Trophoblast cell (in vitro differentiated cells and primary cell): Measurements from ENCODE around the gene PFDN6.

ENCODE experiments used
- DNase-seq, 2 donors: peaks; one replicate each; pipeline ENCODE4 v3.0.0-alpha.2; 2016
- H2AFZ ChIP-seq: 2 replicates; pipeline ENCODE4 v1.6.1; 2013; ENCODE audit warnings: low read length, moderate library complexity, mild to moderate bottlenecking; ENCODE audit not compliant: insufficient read depth, poor library complexity
- H2AK5ac ChIP-seq: 2 replicates; pipeline ENCODE4 v1.6.1; 2013; ENCODE audit warnings: mild to moderate bottlenecking, low read length
- H2BK120ac ChIP-seq: 2 replicates; pipeline ENCODE4 v1.6.1; 2013; ENCODE audit warnings: low read length, mild to moderate bottlenecking, moderate library complexity; ENCODE audit not compliant: insufficient read depth, poor library complexity
- H2BK12ac ChIP-seq: 2 replicates; pipeline ENCODE4 v1.6.1; 2013; ENCODE audit warnings: mild to moderate bottlenecking, low read length, moderate library complexity
- H2BK5ac ChIP-seq: 2 replicates; pipeline ENCODE4 v1.6.1; 2013; ENCODE audit warnings: low read length, low read depth, moderate library complexity, mild to moderate bottlenecking; ENCODE audit not compliant: poor library complexity
- H3K14ac ChIP-seq: 2 replicates; pipeline ENCODE4 v1.6.1; 2013; ENCODE audit warnings: mild to moderate bottlenecking, low read length
- H3K18ac ChIP-seq: 2 replicates; pipeline ENCODE4 v1.6.1; 2013; ENCODE audit warnings: mild to moderate bottlenecking, low read length
- H3K23ac ChIP-seq: 2 replicates; pipeline ENCODE4 v1.6.1; 2013; ENCODE audit warnings: low read length
- H3K27ac ChIP-seq: 2 replicates; pipeline ENCODE4 v1.5.1; 2013; ENCODE audit warnings: low read depth, mild to moderate bottlenecking, inconsistent platforms, low read length, moderate library complexity
- H3K27me3 ChIP-seq: 2 replicates; pipeline ENCODE4 v1.6.1; 2013; ENCODE audit warnings: inconsistent platforms, mild to moderate bottlenecking, low read length, moderate library complexity; ENCODE audit not compliant: insufficient read depth
- H3K36me3 ChIP-seq, 2 experiments: 1 replicate in 1 of 2; 2 replicates in 1 of 2; pipeline ENCODE4 v1.6.1; 2013; ENCODE audit warnings: low read length in 2 of 2, mild to moderate bottlenecking in 2 of 2, moderate library complexity in 1 of 2; ENCODE audit not compliant: insufficient read depth in 2 of 2, control insufficient read depth in 1 of 2
- H3K4ac ChIP-seq: 2 replicates; pipeline ENCODE4 v1.6.1; 2013; ENCODE audit warnings: low read depth, mild to moderate bottlenecking, low read length, moderate library complexity
- H3K4me1 ChIP-seq, 2 experiments: 1 replicate in 1 of 2; 2 replicates in 1 of 2; pipeline ENCODE4 v1.6.1; 2013; ENCODE audit warnings: low read length in 2 of 2, mild to moderate bottlenecking in 2 of 2, moderate library complexity in 1 of 2; ENCODE audit not compliant: insufficient read depth in 2 of 2, control insufficient read depth in 1 of 2
- H3K4me2 ChIP-seq: 2 replicates; pipeline ENCODE4 v1.6.1; 2013; ENCODE audit warnings: inconsistent platforms, mild to moderate bottlenecking, low read length, moderate library complexity
- H3K4me3 ChIP-seq: 2 replicates; pipeline ENCODE4 v1.5.1; 2013; ENCODE audit warnings: mild to moderate bottlenecking, low read depth, low read length, inconsistent platforms
- H3K79me1 ChIP-seq: one replicate; pipeline ENCODE4 v1.6.1; 2013; ENCODE audit warnings: low read length
- H3K79me2 ChIP-seq: 2 replicates; pipeline ENCODE4 v1.6.1; 2013; ENCODE audit warnings: low read length, mild to moderate bottlenecking; ENCODE audit not compliant: control insufficient read depth, insufficient read depth, poor library complexity
- H3K9ac ChIP-seq: 2 replicates; pipeline ENCODE4 v1.6.1; 2013; ENCODE audit warnings: mild to moderate bottlenecking, low read length
- H3K9me3 ChIP-seq: 2 replicates; pipeline ENCODE4 v1.6.1; 2013; ENCODE audit warnings: low read depth, mild to moderate bottlenecking, control low read depth, inconsistent platforms, low read length; ENCODE audit not compliant: insufficient read depth
- H4K12ac ChIP-seq: 2 replicates; pipeline ENCODE4 v1.6.1; 2013; ENCODE audit warnings: low read depth, mild to moderate bottlenecking, low read length, moderate library complexity
- H4K8ac ChIP-seq: 2 replicates; pipeline ENCODE4 v1.6.1; 2013; ENCODE audit warnings: low read depth, mild to moderate bottlenecking, low read length, moderate library complexity
- H4K91ac ChIP-seq: one replicate; pipeline ENCODE4 v1.6.1; 2013; ENCODE audit warnings: low read depth, mild to moderate bottlenecking, low read length, moderate library complexity
- WGBS: extraction: QIAGEN DNeasy Blood & Tissue Kit; methylation state at CpG from one replicate; pipeline ENCODE4 v1.1.7; 2013; ENCODE audit warnings: missing lambda C conversion rate; ENCODE audit not compliant: insufficient read length, insufficient coverage; ENCODE audit errors: extremely low coverage; 5-methylcytosine and 5-hydroxymethylcytosine counted together

PFDN6 gene

DNA sequence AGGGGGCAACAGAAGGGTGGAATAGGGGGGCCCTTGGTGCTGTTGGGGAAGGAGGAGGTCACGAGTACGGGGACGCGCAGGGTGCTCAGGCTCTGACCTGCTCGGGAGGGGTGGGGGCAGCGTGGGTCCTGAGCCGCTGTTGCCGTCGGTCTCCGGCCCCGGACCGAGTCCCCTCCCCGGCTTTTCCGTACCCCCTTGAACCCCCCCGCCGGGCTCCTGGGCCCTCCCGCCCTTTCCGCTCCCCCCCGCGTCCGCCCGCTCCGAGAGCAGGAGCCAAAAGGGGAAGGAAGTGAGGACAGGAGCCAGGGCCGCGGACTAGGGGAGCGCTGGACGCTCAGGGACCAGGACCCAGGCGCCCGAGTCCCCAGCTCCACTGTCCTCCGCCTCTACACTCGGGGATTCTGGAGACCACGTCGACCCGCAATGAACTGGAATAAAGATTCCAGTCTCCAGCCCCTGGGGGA, 9.4 kb downstream of the PFDN6 start, which contains the start of gene RGL2:
Gene RGL2, minus strand, starts transcription at position 170 of the 464 bp plus-strand sequence. CDS start 332 bp downstream, outside the sequence.
- H3K9me3 ChIP-seq = peaks cover 1% of the 10 kb centered on the region
- peak within 1 kb of the TSS; percentile 98 for H3K14ac ChIP-seq
- H3K9ac ChIP-seq = peak within 1 kb of the TSS; percentile 92
- peaks cover 22% of the 10 kb centered on the region for H3K79me2 ChIP-seq
- H4K8ac ChIP-seq = peak within 1 kb of the TSS; percentile 95
- H3K18ac ChIP-seq = peak within 1 kb of the TSS; percentile 95
- peak within 1 kb of the TSS; percentile 61 for H2AFZ ChIP-seq
- H2BK12ac ChIP-seq = peak within 1 kb of the TSS; percentile 68
- no peaks in the 10 kb centered on the region for H3K27me3 ChIP-seq
- peak within 1 kb of the TSS; percentile 58 for H2AK5ac ChIP-seq
- peaks cover 20 to 25% of the 10 kb centered on the region in 2 experiments for H3K36me3 ChIP-seq
- peak within 1 kb of the TSS; percentile 93 for H3K4me2 ChIP-seq
- peak within 1 kb of the TSS; percentile 92 for H3K27ac ChIP-seq
- peak within 1 kb of the TSS; percentile 77 for H4K12ac ChIP-seq
- peaks cover 4 to 16% of the 10 kb centered on the region in 2 experiments for H3K4me1 ChIP-seq
- H2BK5ac ChIP-seq = peak within 1 kb of the TSS; percentile 94
- peaks cover 25% of the 10 kb centered on the region for H3K79me1 ChIP-seq
- DNase-seq = no peak
- H3K4me3 ChIP-seq = peak within 1 kb of the TSS; percentile 95
- no CpG with 5 or more reads among the region's 34 CpGs for WGBS
- H4K91ac ChIP-seq = peak within 1 kb of the TSS; percentile 95
- no peak within 1 kb of the TSS for H3K23ac ChIP-seq
- peak within 1 kb of the TSS; percentile 82 for H3K4ac ChIP-seq
- H2BK120ac ChIP-seq = peak within 1 kb of the TSS; percentile 84

DNA sequence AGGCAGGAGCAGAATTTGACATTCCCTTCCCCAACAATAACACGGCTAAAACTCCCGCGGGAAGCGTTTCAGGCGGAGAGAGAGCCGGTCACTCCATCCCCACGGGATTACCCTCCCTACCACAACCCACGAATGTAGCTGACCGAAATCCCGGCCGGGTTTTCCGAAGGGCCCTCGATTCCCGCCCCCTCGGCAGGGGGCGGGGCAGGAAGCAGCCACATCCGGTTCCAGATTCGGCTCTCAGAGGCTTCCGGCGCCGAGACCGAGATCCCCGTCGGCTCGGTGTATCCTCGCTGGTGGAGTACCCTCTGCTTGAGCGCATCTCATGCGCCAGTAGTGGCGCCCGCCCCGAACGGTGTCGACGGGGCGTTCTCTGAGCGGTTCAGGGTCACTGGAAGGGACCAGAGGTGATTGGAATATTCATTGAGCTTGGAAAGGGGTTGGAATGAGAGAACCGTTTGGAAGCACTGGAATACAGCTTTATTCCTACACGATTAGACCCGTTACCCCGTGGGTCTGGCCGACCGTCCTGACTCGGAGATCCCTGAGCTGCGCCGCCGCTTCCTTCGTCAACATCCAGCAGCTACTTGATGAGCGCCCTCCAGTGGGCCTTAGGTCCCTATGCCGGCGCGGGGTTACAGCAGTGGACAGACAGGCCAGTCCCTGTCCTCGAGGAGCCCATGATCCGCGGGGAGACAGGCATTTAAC, 10.0 kb downstream of the PFDN6 start:
- Histone ChIP-seq H3K9me3 (peaks cover 1% of the 10 kb centered on the region), H3K14ac (peak overlapping the region; percentile 98), H3K79me1 (peaks cover 25% of the 10 kb centered on the region), H2BK5ac (peak overlapping the region; percentile 94), H4K12ac (peak overlapping the region; percentile 77), H4K8ac (peak overlapping the region; percentile 95), H2AK5ac (peak overlapping the region; percentile 58), H3K23ac (no peak overlapping the region), H3K18ac (peak overlapping the region; percentile 91), H2BK12ac (peak overlapping the region; percentile 68), H3K27me3 (no peaks in the 10 kb centered on the region), H3K4ac (peak overlapping the region; percentile 82), H3K36me3 (peaks cover 24 to 27% of the 10 kb centered on the region in 2 experiments), H2AFZ (peak overlapping the region; percentile 61), H3K4me3 (peak overlapping the region; percentile 95), H2BK120ac (peak overlapping the region; percentile 84), H3K4me2 (peak overlapping the region; percentile 93), H3K4me1 (peaks cover 4 to 16% of the 10 kb centered on the region in 2 experiments), H3K79me2 (peaks cover 22% of the 10 kb centered on the region), H3K27ac (peak overlapping the region; percentile 92), H3K9ac (peak overlapping the region; percentile 92), H4K91ac (peak overlapping the region; percentile 95)
- peak; percentile 97 to 98 for DNase-seq
- no CpG with 5 or more reads among the region's 54 CpGs for WGBS

DNA sequence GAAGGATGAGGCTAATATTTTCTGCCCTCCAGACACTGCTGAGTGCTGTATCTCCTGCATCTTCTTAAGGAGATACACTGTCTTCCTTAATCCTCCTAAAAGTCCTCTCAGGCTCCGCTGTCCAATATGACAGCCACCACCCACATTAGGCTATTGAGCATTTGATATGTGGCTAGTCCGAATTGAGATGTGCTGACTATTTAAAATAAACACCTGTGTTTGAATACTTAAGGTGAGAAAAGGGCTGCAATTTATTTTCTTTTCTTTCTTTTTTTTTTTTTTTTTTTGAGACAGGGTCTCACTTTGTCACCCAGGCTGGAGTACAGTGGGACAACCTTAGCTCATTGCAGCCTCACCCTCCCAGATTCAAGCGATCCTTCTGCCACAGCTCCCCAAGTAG, 12.5 kb downstream of the PFDN6 start:
- Histone ChIP-seq H3K23ac (no peak overlapping the region), H3K27me3 (no peaks in the 10 kb centered on the region), H4K8ac (no peak overlapping the region), H3K4me2 (no peak overlapping the region), H3K79me1 (peaks cover 25% of the 10 kb centered on the region), H3K79me2 (peaks cover 15% of the 10 kb centered on the region), H3K9ac (no peak overlapping the region), H3K27ac (no peak overlapping the region), H4K91ac (no peak overlapping the region), H2BK120ac (no peak overlapping the region), H3K4me3 (no peak overlapping the region), H3K4me1 (peaks cover 2 to 4% of the 10 kb centered on the region in 2 experiments), H3K36me3 (peaks cover 10 to 18% of the 10 kb centered on the region in 2 experiments), H2AK5ac (no peak overlapping the region), H2BK5ac (no peak overlapping the region), H4K12ac (no peak overlapping the region), H3K4ac (no peak overlapping the region), H2AFZ (no peak overlapping the region), H2BK12ac (no peak overlapping the region), H3K18ac (no peak overlapping the region), H3K9me3 (no peaks in the 10 kb centered on the region), H3K14ac (no peak overlapping the region)
- no CpG with 5 or more reads among the region's 3 CpGs for WGBS
- DNase-seq = no peak

DNA sequence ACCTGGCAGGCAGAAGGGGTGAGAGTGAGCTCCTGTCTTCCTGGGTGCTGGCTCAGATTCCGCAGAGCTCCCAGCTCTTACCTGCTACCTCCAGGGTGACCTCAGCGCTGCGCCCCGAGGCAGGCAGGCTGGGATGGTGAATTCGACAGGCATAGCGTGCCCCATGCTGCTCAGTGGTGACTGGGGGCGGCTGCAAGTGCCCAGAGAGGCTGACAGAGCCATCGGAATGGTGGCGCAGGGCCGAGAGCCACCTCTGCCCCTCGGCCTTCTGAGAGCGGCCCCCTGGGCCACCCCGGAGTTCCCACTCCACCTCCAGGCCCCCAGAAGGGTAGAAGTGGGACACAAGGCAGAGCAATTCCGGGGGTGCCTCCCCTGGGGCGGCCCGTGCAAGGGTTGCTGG, 14.8 kb downstream of the PFDN6 start:
- Histone ChIP-seq H3K18ac (no peak overlapping the region), H2BK120ac (no peak overlapping the region), H3K4me2 (no peak overlapping the region), H3K27ac (no peak overlapping the region), H2AK5ac (no peak overlapping the region), H3K23ac (no peak overlapping the region), H3K4ac (no peak overlapping the region), H2AFZ (no peak overlapping the region), H4K12ac (no peak overlapping the region), H3K4me1 (no peaks in the 10 kb centered on the region), H2BK12ac (no peak overlapping the region), H4K91ac (no peak overlapping the region), H3K4me3 (no peak overlapping the region), H2BK5ac (no peak overlapping the region), H4K8ac (no peak overlapping the region), H3K79me1 (peaks cover 6% of the 10 kb centered on the region), H3K9ac (no peak overlapping the region), H3K36me3 (peaks cover 10 to 18% of the 10 kb centered on the region in 2 experiments), H3K9me3 (no peaks in the 10 kb centered on the region), H3K14ac (no peak overlapping the region), H3K27me3 (no peaks in the 10 kb centered on the region), H3K79me2 (peaks cover 5% of the 10 kb centered on the region)
- DNase-seq = no peak
- no CpG with 5 or more reads among the region's 16 CpGs for WGBS
